Neural progenitor cell (in vitro differentiated cells): ENCODE data around the gene PPT2. TPM values are rescaled to one million over a fixed set of nuclear protein-coding genes. Genes with fewer than 3 reads are reported as not detected.

ENCODE experiments used
- DNase-seq: peaks from one replicate; pipeline ENCODE4 v3.0.0-alpha.2; 2016; ENCODE audit warnings: low spot score
- H2AFZ ChIP-seq: fragments of 200-600 bp; sonication (generic); replicated peaks from 2 replicates; pipeline ENCODE4 v1.6.1; 2016; ENCODE audit warnings: antibody characterized with exemption
- H3F3A ChIP-seq: fragments of 200-600 bp; sonication (generic); 2 replicates; pipeline ENCODE4 v1.6.1; 2016; ENCODE audit warnings: antibody characterized with exemption, low read depth
- H3K27ac ChIP-seq: fragments of 200-600 bp; sonication (generic); 2 replicates; pipeline ENCODE4 v1.5.1; 2016; ENCODE audit warnings: mild to moderate bottlenecking
- H3K27me3 ChIP-seq: fragments of 200-600 bp; sonication (generic); 2 replicates; pipeline ENCODE4 v1.6.1; 2016; ENCODE audit warnings: mild to moderate bottlenecking, moderate library complexity
- H3K36me3 ChIP-seq: fragments of 200-600 bp; sonication (generic); 2 replicates; pipeline ENCODE4 v1.5.1; 2016
- H3K4me1 ChIP-seq: fragments of 200-600 bp; sonication (generic); 2 replicates; pipeline ENCODE4 v1.6.1; 2016; ENCODE audit warnings: mixed run types
- H3K4me2 ChIP-seq: fragments of 200-600 bp; sonication (generic); 2 replicates; pipeline ENCODE4 v1.6.1; 2016
- H3K4me3 ChIP-seq: fragments of 200-600 bp; sonication (generic); 2 replicates; pipeline ENCODE4 v1.5.1; 2016
- H3K79me2 ChIP-seq: fragments of 200-600 bp; sonication (generic); 2 replicates; pipeline ENCODE4 v1.6.1; 2016; ENCODE audit warnings: low read depth
- H3K9ac ChIP-seq: fragments of 200-600 bp; sonication (generic); 2 replicates; pipeline ENCODE4 v1.6.1; 2016
- H3K9me3 ChIP-seq: fragments of 200-600 bp; sonication (generic); 2 replicates; pipeline ENCODE4 v1.5.1; 2016; ENCODE audit warnings: low read depth
- H4K20me1 ChIP-seq: fragments of 200-600 bp; sonication (generic); 2 replicates; pipeline ENCODE4 v1.6.1; 2016; ENCODE audit warnings: low read depth
- H3K27ac Mint-ChIP-seq: 3 replicates; pipeline ENCODE4 v1.8.0; 2021; ENCODE audit warnings: mixed read lengths
- H3K27me3 Mint-ChIP-seq: 2 replicates; pipeline ENCODE4 v1.8.0; 2022; ENCODE audit warnings: low read depth, mild to moderate bottlenecking, inconsistent platforms, moderate library complexity, mixed read lengths; ENCODE audit not compliant: insufficient read depth
- H3K36me3 Mint-ChIP-seq: 3 replicates; pipeline ENCODE4 v1.8.0; 2021; ENCODE audit warnings: mixed read lengths
- H3K4me1 Mint-ChIP-seq: 3 replicates; pipeline ENCODE4 v1.8.0; 2021; ENCODE audit warnings: mixed read lengths
- H3K4me3 Mint-ChIP-seq: 3 replicates; pipeline ENCODE4 v1.8.0; 2021; ENCODE audit warnings: mild to moderate bottlenecking, moderate library complexity, mixed read lengths
- H3K9me3 Mint-ChIP-seq: 3 replicates; pipeline ENCODE4 v1.8.0; 2020; ENCODE audit warnings: mixed read lengths
- EZH2 ChIP-seq: fragments of 200-600 bp; sonication (generic); IDR thresholded peaks from 2 replicates; pipeline ENCODE4 v1.6.1; 2017; ENCODE audit warnings: antibody characterized with exemption, mild to moderate bottlenecking, moderate library complexity
- EZH2phosphoT487 ChIP-seq: fragments of 200-600 bp; sonication (generic); IDR thresholded peaks from 2 replicates; pipeline ENCODE4 v1.6.1; 2017; ENCODE audit warnings: antibody characterized with exemption
- total RNA-seq: library from RNA; depleted of rRNA; stranded (reverse); fragments of >200 nt; gene quantifications from 2 replicates; pipeline ENCODE4 v1.2.3, GENCODE V29; 2015; ENCODE audit warnings: low replicate concordance
- TF ChIP-seq, protein P1 (sequence below): fragments of 200-600 bp; sonication (generic); IDR thresholded peaks from 2 replicates; pipeline ENCODE4 v1.5.1; 2017; ENCODE audit warnings: antibody characterized with exemption, mild to moderate bottlenecking

Gene PPT2
- total RNA-seq, 1 donor from 2014 or later = 18.6 TPM

DNA sequence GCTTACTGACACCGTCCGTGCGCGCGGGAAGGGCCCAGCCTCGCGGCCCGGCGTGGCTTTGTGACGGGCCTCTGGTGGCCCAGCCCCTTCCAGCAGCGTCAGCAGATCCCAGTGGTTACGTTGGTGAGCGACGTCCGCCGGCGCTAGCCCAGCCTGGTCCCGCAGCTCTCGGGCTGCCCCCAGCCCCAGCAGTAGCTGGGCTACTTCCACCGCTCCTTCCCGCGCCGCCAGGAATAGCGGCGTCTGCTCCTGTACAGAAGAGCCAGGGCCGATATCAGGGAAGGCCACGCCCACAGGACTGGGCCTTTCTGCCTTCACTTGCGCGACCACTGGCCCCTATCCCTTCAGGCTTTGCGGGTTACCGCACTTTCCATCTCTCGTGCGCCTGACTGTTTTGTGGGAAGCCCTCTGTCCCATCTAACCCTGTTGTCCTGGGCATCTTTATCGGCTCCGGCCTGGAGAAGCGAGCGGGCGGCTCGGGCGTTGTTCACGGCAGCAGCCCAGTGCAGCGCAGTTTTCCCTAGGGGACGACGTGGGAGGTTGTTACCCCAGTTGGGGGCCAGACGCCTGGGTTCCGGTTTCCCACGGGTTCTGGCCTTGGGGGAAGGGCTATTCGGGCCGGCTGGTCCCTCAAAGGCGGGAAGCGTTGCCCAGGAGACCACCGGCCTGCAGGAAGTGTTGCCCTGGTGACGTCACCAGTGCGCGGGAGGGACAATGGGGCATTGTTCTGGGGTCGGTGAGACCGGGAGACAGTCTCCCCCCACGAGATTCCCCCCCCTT, 42.2 kb downstream of the PPT2 start:
- no peaks in the 10 kb centered on the region for H3K27me3 ChIP-seq
- Mint-ChIP-seq H3K9me3 (no peaks in the 10 kb centered on the region), H3K27me3 (peaks cover 2% of the 10 kb centered on the region), H3K4me1 (peaks cover 47% of the 10 kb centered on the region), H3K36me3 (peaks cover 2% of the 10 kb centered on the region), H3K27ac (peak overlapping the region; percentile 99), H3K4me3 (peak overlapping the region; percentile 93)
- TF ChIP-seq EZH2phosphoT487 (no peak), EZH2 (no peak)
- TF ChIP-seq, protein P1, sequence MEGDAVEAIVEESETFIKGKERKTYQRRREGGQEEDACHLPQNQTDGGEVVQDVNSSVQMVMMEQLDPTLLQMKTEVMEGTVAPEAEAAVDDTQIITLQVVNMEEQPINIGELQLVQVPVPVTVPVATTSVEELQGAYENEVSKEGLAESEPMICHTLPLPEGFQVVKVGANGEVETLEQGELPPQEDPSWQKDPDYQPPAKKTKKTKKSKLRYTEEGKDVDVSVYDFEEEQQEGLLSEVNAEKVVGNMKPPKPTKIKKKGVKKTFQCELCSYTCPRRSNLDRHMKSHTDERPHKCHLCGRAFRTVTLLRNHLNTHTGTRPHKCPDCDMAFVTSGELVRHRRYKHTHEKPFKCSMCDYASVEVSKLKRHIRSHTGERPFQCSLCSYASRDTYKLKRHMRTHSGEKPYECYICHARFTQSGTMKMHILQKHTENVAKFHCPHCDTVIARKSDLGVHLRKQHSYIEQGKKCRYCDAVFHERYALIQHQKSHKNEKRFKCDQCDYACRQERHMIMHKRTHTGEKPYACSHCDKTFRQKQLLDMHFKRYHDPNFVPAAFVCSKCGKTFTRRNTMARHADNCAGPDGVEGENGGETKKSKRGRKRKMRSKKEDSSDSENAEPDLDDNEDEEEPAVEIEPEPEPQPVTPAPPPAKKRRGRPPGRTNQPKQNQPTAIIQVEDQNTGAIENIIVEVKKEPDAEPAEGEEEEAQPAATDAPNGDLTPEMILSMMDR = no peak
- H4K20me1 ChIP-seq = no peaks in the 10 kb centered on the region
- peaks cover 25% of the 10 kb centered on the region for H3K4me1 ChIP-seq
- H3K9me3 ChIP-seq = no peaks in the 10 kb centered on the region
- peak overlapping the region; percentile 86 for H3K4me2 ChIP-seq
- peak overlapping the region; percentile 99 for H3K27ac ChIP-seq
- H3K79me2 ChIP-seq = peaks cover 3% of the 10 kb centered on the region
- peak overlapping the region; percentile 91 for H3K9ac ChIP-seq
- peak overlapping the region; percentile 70 for H3K4me3 ChIP-seq
- peak overlapping the region; percentile 14 for H2AFZ ChIP-seq
- H3K36me3 ChIP-seq = no peaks in the 10 kb centered on the region
- peaks cover 25% of the 10 kb centered on the region for H3F3A ChIP-seq
- DNase-seq = peak; percentile 93

DNA sequence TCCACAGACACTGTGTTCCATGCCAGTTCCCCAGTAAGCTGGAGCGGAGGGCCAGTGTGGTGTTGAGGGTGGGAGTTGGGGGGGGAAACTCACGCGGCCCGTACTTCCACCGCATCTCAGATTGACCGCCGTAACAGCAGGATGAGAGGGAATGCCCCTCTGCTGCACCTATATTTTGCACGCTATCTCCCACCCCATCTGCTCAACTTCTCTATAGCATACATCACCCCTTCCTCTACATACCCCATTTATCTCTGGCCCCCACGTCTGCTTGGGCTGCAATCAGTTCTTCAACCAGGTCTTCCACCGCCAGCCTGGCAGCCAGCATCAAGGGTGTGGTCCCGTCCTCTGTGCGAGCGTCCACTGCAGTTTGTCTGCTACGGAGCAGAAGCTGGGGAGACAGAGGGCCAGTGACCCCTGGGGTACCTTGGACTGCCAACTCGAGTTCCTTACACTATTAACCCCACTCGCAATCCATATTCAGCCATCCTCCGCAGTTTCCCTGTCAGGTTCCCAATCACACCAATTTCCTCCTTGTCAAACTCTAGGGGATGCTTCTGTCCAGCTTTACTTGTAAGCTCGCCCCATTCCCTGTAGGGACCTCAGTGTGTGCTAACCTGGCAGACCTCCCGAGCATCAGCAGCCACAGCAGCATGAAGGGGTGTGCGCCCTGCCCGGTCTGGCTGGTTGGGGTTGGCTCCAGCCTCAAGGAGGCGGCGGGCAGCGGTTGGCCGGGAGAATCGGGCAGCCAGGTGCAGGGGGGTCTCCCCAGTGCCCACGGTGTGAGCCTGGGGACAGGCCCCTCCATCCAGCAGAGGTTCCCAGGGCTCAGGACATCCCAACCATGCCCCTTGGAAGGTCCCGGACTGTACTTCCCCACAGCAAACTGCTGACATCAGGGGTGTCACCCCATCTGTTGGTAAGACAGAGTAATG, 43.0 kb downstream of the PPT2 start:
- peaks cover 2% of the 10 kb centered on the region for H3K36me3 Mint-ChIP-seq
- Histone ChIP-seq H3F3A (peaks cover 22% of the 10 kb centered on the region), H3K4me1 (peaks cover 22% of the 10 kb centered on the region), H3K4me2 (peak overlapping the region; percentile 86), H3K79me2 (no peaks in the 10 kb centered on the region), H3K27me3 (no peaks in the 10 kb centered on the region), H2AFZ (peak overlapping the region; percentile 14), H3K4me3 (peak overlapping the region; percentile 70), H3K9ac (peak overlapping the region; percentile 91), H3K27ac (peak overlapping the region; percentile 99), H3K36me3 (no peaks in the 10 kb centered on the region), H4K20me1 (no peaks in the 10 kb centered on the region), H3K9me3 (no peaks in the 10 kb centered on the region)
- no peaks in the 10 kb centered on the region for H3K9me3 Mint-ChIP-seq
- peak overlapping the region; percentile 99 for H3K27ac Mint-ChIP-seq
- TF ChIP-seq EZH2 (no peak), EZH2phosphoT487 (no peak)
- TF ChIP-seq, protein P1 = no peak
- H3K27me3 Mint-ChIP-seq = peaks cover 2% of the 10 kb centered on the region
- H3K4me3 Mint-ChIP-seq = peak overlapping the region; percentile 93
- DNase-seq = peak; percentile 29
- peaks cover 47% of the 10 kb centered on the region for H3K4me1 Mint-ChIP-seq

DNA sequence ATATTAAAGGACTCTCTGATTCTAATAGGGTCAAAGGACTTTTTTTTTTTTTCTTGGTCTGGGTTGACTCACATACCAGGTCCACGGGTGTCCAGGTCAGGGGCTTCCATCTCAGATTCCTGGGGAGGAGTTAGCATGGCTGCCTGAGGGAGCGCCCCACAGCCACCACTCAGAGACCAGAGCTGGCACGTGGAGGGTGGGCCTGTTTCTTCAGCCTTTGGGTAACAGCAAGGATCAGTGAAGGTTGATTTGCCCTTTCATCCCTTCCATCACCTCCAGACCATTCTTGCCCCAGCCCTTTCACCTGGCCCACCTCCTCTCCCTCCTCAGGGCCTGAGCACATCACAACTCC, 44.4 kb downstream of the PPT2 start:
- H4K20me1 ChIP-seq = no peaks in the 10 kb centered on the region
- Mint-ChIP-seq H3K27me3 (peaks cover 2% of the 10 kb centered on the region), H3K4me3 (no peak overlapping the region), H3K27ac (no peak overlapping the region), H3K4me1 (peaks cover 48% of the 10 kb centered on the region), H3K9me3 (no peaks in the 10 kb centered on the region), H3K36me3 (peaks cover 2% of the 10 kb centered on the region)
- H3F3A ChIP-seq = peaks cover 22% of the 10 kb centered on the region
- no peak overlapping the region for H3K9ac ChIP-seq
- H3K27ac ChIP-seq = no peak overlapping the region
- peaks cover 18% of the 10 kb centered on the region for H3K4me1 ChIP-seq
- H3K4me2 ChIP-seq = no peak overlapping the region
- H3K9me3 ChIP-seq = no peaks in the 10 kb centered on the region
- H3K27me3 ChIP-seq = no peaks in the 10 kb centered on the region
- no peaks in the 10 kb centered on the region for H3K79me2 ChIP-seq
- TF ChIP-seq EZH2phosphoT487 (no peak), EZH2 (no peak)
- TF ChIP-seq, protein P1 = no peak
- DNase-seq = no peak
- no peak overlapping the region for H3K4me3 ChIP-seq
- no peak overlapping the region for H2AFZ ChIP-seq
- H3K36me3 ChIP-seq = no peaks in the 10 kb centered on the region
